GM21447 (cell line): ENCODE data around the gene CYP4F12.
"Not testable (repeated sequence)": the region's sequence is repeated elsewhere in the genome, so short reads cannot be mapped to it uniquely, and the experiment has no call there.

ENCODE experiments used
- ATAC-seq: cut with Tn5 transposase; IDR thresholded peaks from one replicate; pipeline ENCODE4 v1.9.1; 2021; ENCODE audit not compliant: unreplicated experiment

CYP4F12 gene

GRCh38 chr19:15649526-15649925, 23.4 kb upstream of the CYP4F12 start:
- ATAC-seq = no peak

GRCh38 chr19:15650123-15650522, 22.8 kb upstream of the CYP4F12 start:
- not testable (repeated sequence) for ATAC-seq

GRCh38 chr19:15651791-15652190, 21.1 kb upstream of the CYP4F12 start:
- ATAC-seq = no peak

GRCh38 chr19:15652559-15653278, 20.2 kb upstream of the CYP4F12 start:
- ATAC-seq = no peak

GRCh38 chr19:15656467-15656866, 16.4 kb upstream of the CYP4F12 start:
- ATAC-seq = no peak

GRCh38 chr19:15663247-15663646, 9.6 kb upstream of the CYP4F12 start:
- no peak for ATAC-seq

GRCh38 chr19:15666186-15666585, 6.7 kb upstream of the CYP4F12 start:
- ATAC-seq = no peak

GRCh38 chr19:15666883-15667282, 6.0 kb upstream of the CYP4F12 start:
- ATAC-seq = no peak

- ATAC-seq = no peak
Measured at GRCh38 chr19:15669440-15669839, 3.4 kb upstream of the CYP4F12 start.

- no peak for ATAC-seq
Measured at GRCh38 chr19:15669891-15670290, 3.0 kb upstream of the CYP4F12 start.

- no peak for ATAC-seq
Measured at GRCh38 chr19:15671237-15671821, 1.6 kb upstream of the CYP4F12 start.

GRCh38 chr19:15671891-15672579, 852 bp upstream of the CYP4F12 start:
- ATAC-seq = no peak

GRCh38 chr19:15673176-15673654, 328 bp downstream of the CYP4F12 start:
- ATAC-seq = no peak

- ATAC-seq = no peak
Measured at GRCh38 chr19:15675560-15675959, 2.7 kb downstream of the CYP4F12 start.

GRCh38 chr19:15679089-15679488, 6.2 kb downstream of the CYP4F12 start:
- ATAC-seq = no peak

- ATAC-seq = not testable (repeated sequence)
Measured at GRCh38 chr19:15679865-15680264, 7.0 kb downstream of the CYP4F12 start.

- ATAC-seq = no peak
Measured at GRCh38 chr19:15680478-15681322, 7.8 kb downstream of the CYP4F12 start.

- ATAC-seq = no peak
Measured at GRCh38 chr19:15683411-15683810, 10.5 kb downstream of the CYP4F12 start.

GRCh38 chr19:15684828-15685227, 11.9 kb downstream of the CYP4F12 start:
- no peak for ATAC-seq

- no peak for ATAC-seq
Measured at GRCh38 chr19:15696654-15697194, 23.8 kb downstream of the CYP4F12 start.
